HepG2 (cell line): ENCODE results near the gene CACNG4. TPM values are rescaled to one million over a fixed set of nuclear protein-coding genes. Genes with fewer than 3 reads are reported as not detected.

Experiments
- ADNP ChIP-seq: sonication (generic); formaldehyde crosslinking; IDR thresholded peaks from 2 replicates; pipeline ENCODE4 v1.4.0; 2020; ENCODE audit warnings: missing genetic modification reagents
- CHCHD3 ChIP-seq: sonication (generic); formaldehyde crosslinking; IDR thresholded peaks from 2 replicates; pipeline ENCODE4 v1.8.0; 2022; ENCODE audit warnings: mild to moderate bottlenecking, missing genetic modification reagents, moderate library complexity
- E2F5 ChIP-seq: sonication (generic); formaldehyde crosslinking; conservative IDR thresholded peaks from 2 replicates; pipeline ENCODE4 v1.4.0; 2020; ENCODE audit warnings: missing genetic modification reagents
- GABPA ChIP-seq, 2 experiments: IDR thresholded peaks; 2 replicates each; pipeline ENCODE4 v1.6.1; 2011 to 2016; ENCODE audit warnings: low read depth in 2 of 2, low read length in 1 of 2, missing biosample characterization in 1 of 2, missing genetic modification characterization in 1 of 2
- GLI4 ChIP-seq: sonication (generic); formaldehyde crosslinking; IDR thresholded peaks from 2 replicates; pipeline ENCODE4 v1.5.1; 2020; ENCODE audit warnings: missing genetic modification reagents, mild to moderate bottlenecking, moderate library complexity, borderline replicate concordance
- HCFC1 ChIP-seq: fragments of 150-350 bp; IDR thresholded peaks from 2 replicates; pipeline ENCODE4 v1.6.1; 2014; ENCODE audit warnings: low read depth, low read length
- KLF16 ChIP-seq, 2 experiments: sonication (generic) in 1 of 2; formaldehyde crosslinking in 1 of 2; IDR thresholded peaks; 2 replicates each; pipeline versions ENCODE4 v1.6.1 to v1.8.0; 2016 to 2023; ENCODE audit warnings: missing genetic modification reagents in 2 of 2, missing compliant biosample characterization in 1 of 2
- MYNN ChIP-seq: sonication (generic); formaldehyde crosslinking; IDR thresholded peaks from 2 replicates; pipeline ENCODE4 v1.4.0; 2020; ENCODE audit warnings: mild to moderate bottlenecking, low read depth, missing genetic modification reagents
- POGZ ChIP-seq: sonication (generic); formaldehyde crosslinking; IDR thresholded peaks from 2 replicates; pipeline ENCODE4 v1.4.0; 2020; ENCODE audit warnings: mild to moderate bottlenecking, missing genetic modification reagents
- SMAD1 ChIP-seq: sonication (generic); formaldehyde crosslinking; IDR thresholded peaks from 2 replicates; pipeline ENCODE4 v1.4.0; 2020; ENCODE audit warnings: missing genetic modification reagents, low read depth, mild to moderate bottlenecking, borderline replicate concordance
- ZBTB40 ChIP-seq, 2 experiments: fragments of 450-650 bp in 1 of 2; sonication (generic) in 1 of 2; formaldehyde crosslinking in 1 of 2; IDR thresholded peaks; 2 replicates each; pipeline versions ENCODE4 v1.6.1 to v1.8.0; 2016 to 2022; ENCODE audit warnings: antibody characterized with exemption in 1 of 2, mild to moderate bottlenecking in 1 of 2, missing genetic modification reagents in 1 of 2
- ZBTB7B ChIP-seq: sonication (generic); formaldehyde crosslinking; IDR thresholded peaks from 2 replicates; pipeline ENCODE4 v1.4.0; 2020; ENCODE audit warnings: missing genetic modification reagents
- ZFP90 ChIP-seq: sonication (generic); formaldehyde crosslinking; IDR thresholded peaks from 2 replicates; pipeline ENCODE4 v1.8.0; 2022; ENCODE audit warnings: missing genetic modification reagents, mild to moderate bottlenecking, inconsistent platforms, borderline replicate concordance
- ZFX ChIP-seq: sonication (generic); formaldehyde crosslinking; IDR thresholded peaks from 2 replicates; pipeline ENCODE4 v1.4.0; 2020; ENCODE audit warnings: mild to moderate bottlenecking, low read depth, missing genetic modification reagents, moderate library complexity
- ZMYM4 ChIP-seq: sonication (generic); formaldehyde crosslinking; IDR thresholded peaks from 2 replicates; pipeline ENCODE4 v1.8.1; 2023; ENCODE audit warnings: mild to moderate bottlenecking, missing genetic modification reagents
- ZNF362 ChIP-seq: sonication (generic); formaldehyde crosslinking; IDR thresholded peaks from 2 replicates; pipeline ENCODE4 v1.4.0; 2020; ENCODE audit warnings: missing genetic modification reagents, mild to moderate bottlenecking, borderline replicate concordance
- ZNF430 ChIP-seq: sonication (generic); formaldehyde crosslinking; IDR thresholded peaks from 2 replicates; pipeline ENCODE4 v1.9.0; 2021; ENCODE audit warnings: mild to moderate bottlenecking, missing genetic modification reagents
- ZNF468 ChIP-seq: sonication (generic); formaldehyde crosslinking; IDR thresholded peaks from 2 replicates; pipeline ENCODE4 v1.8.0; 2022; ENCODE audit warnings: mild to moderate bottlenecking, moderate library complexity, missing genetic modification reagents
- ZNF572 ChIP-seq: sonication (generic); formaldehyde crosslinking; IDR thresholded peaks from 2 replicates; pipeline ENCODE4 v1.5.1; 2020; ENCODE audit warnings: mild to moderate bottlenecking, missing genetic modification reagents
- ZNF883 ChIP-seq: sonication (generic); formaldehyde crosslinking; IDR thresholded peaks from 2 replicates; pipeline ENCODE4 v1.5.1; 2020; ENCODE audit warnings: mild to moderate bottlenecking, missing genetic modification reagents; ENCODE audit errors: not compliant biosample characterization
- polyA plus RNA-seq, 8 experiments: library from polyadenylated mRNA; depleted of rRNA in 3 of 8; stranded (reverse) in 7 of 8; unstranded in 1 of 8; fragments of >200 nt; fragmentation: Illumina TruSeq in 4 of 8; extraction: Trizol in 4 of 8; gene quantifications; 2 replicates each; pipeline versions ENCODE4 v1.2.1 to v1.2.3, GENCODE V29; 2011 to 2016; ENCODE audit warnings: low read depth in 4 of 8, missing spikeins in 1 of 8, mixed read lengths in 1 of 8; ENCODE audit not compliant: insufficient read depth in 1 of 8
- total RNA-seq, 5 experiments: library from RNA; depleted of rRNA; stranded (reverse); fragments of >200 nt; fragmentation: Illumina TruSeq; extraction: Trizol; gene quantifications; 2 replicates each; pipeline ENCODE4 v1.2.3, GENCODE V29; 2016; ENCODE audit warnings: low read depth in 1 of 5

The CACNG4 gene
- total and polyA plus RNA-seq, 2 of the 13 experiments (the other 11 are each of a cell fraction or from before 2014, with no cell fraction given): 0.09 TPM

GRCh38 chr17:67076290-67076689 is 111.8 kb downstream of the CACNG4 start (continued):
- TF ChIP-seq ZBTB40 (IDR thresholded peaks at IDR 0.05) (no peak), ZBTB40 (CRISPR knock-in tag; IDR thresholded peaks at IDR 0.05) (no peak), ZFP90 (no peak), HCFC1 (no peak), POGZ (CRISPR knock-in tag) (no peak), MYNN (CRISPR knock-in tag) (no peak), ZFX (CRISPR knock-in tag) (no peak), ZNF572 (CRISPR knock-in tag) (no peak), GABPA (IDR thresholded peaks at IDR 0.05; ENCODE audit: low read depth, low read length) (no peak), GABPA (CRISPR knock-in tag; IDR thresholded peaks at IDR 0.05; ENCODE audit: low read depth) (no peak), CHCHD3 (no peak), ZBTB7B (peak; percentile 34; the same call in 1 of the 2 replicates), ZNF468 (CRISPR knock-in tag) (no peak), ZNF883 (CRISPR knock-in tag) (no peak), SMAD1 (CRISPR knock-in tag) (no peak), E2F5 (no peak), GLI4 (no peak), ZMYM4 (CRISPR knock-in tag) (peak; percentile 75), ZNF430 (CRISPR knock-in tag) (no peak), KLF16 (CRISPR knock-in tag; IDR thresholded peaks at IDR 0.05) (no peak), ZNF362 (CRISPR knock-in tag) (no peak), ADNP (CRISPR knock-in tag) (no peak)
